ENCODE results near the gene TEDC2.
A peak's percentile ranks its signal among the peaks of the same experiment; 100 is the strongest.

The TEDC2 gene

GRCh38 chr16:2459647-2460390, at the start of gene TEDC2:
Gene TEDC2 (plus strand): TSS chr16:2460109. CDS start chr16:2460145, 36 bp downstream.
- peak within 1 kb of the TSS; percentile 86 for H3K27ac ChIP-seq
- TF ChIP-seq ZFX (IDR thresholded peaks at IDR 0.05; ENCODE audit: borderline replicate concordance) (no peak), CTCF (IDR thresholded peaks at IDR 0.05) (no peak)

- TF ChIP-seq ZFX (IDR thresholded peaks at IDR 0.05; ENCODE audit: borderline replicate concordance) (no peak), CTCF (IDR thresholded peaks at IDR 0.05) (no peak)
- no peak overlapping the region for H3K27ac ChIP-seq
Observed at GRCh38 chr16:2415085-2415484, 44.8 kb upstream of the TEDC2 start.

GRCh38 chr16:2420035-2420434, 39.9 kb upstream of the TEDC2 start:
- no peak overlapping the region for H3K27ac ChIP-seq
- no peak for TF ChIP-seq ZFX (IDR thresholded peaks at IDR 0.05; ENCODE audit: borderline replicate concordance)
- TF ChIP-seq CTCF (IDR thresholded peaks at IDR 0.05): no peak

- TF ChIP-seq CTCF (IDR thresholded peaks at IDR 0.05): no peak
- no peak overlapping the region for H3K27ac ChIP-seq
Observed at GRCh38 chr16:2422123-2422867, 37.6 kb upstream of the TEDC2 start.

GRCh38 chr16:2424061-2425007, 35.6 kb upstream of the TEDC2 start:
- TF ChIP-seq CTCF (IDR thresholded peaks at IDR 0.05) (no peak), ZFX (IDR thresholded peaks at IDR 0.05; ENCODE audit: borderline replicate concordance) (no peak)
- H3K27ac ChIP-seq: no peak overlapping the region

GRCh38 chr16:2425008-2425518, 34.8 kb upstream of the TEDC2 start:
- no peak overlapping the region for H3K27ac ChIP-seq
- no peak for TF ChIP-seq CTCF (IDR thresholded peaks at IDR 0.05)
- TF ChIP-seq ZFX (IDR thresholded peaks at IDR 0.05; ENCODE audit: borderline replicate concordance): no peak

Data from 22Rv1 (cell line).